OCI-LY7 (cell line): ENCODE results near the gene OR2C1.

Source experiments
- CTCF ChIP-seq: fragments of 200-600 bp; sonication (generic); conservative IDR thresholded peaks from 2 replicates; pipeline ENCODE4 v1.5.1; 2014; ENCODE audit warnings: mild to moderate bottlenecking, antibody characterized with exemption, low read length, moderate library complexity, mixed read lengths
- EZH2phosphoT487 ChIP-seq: fragments of 200-600 bp; sonication (generic); IDR thresholded peaks from 2 replicates; pipeline ENCODE4 v1.6.1; 2018; ENCODE audit warnings: low read depth, borderline replicate concordance, mild to moderate bottlenecking, mixed run types, antibody characterized with exemption, low read length, moderate library complexity, mixed read lengths

- TF ChIP-seq CTCF (no peak), EZH2phosphoT487 (no peak)
These were observed 49.6 kb upstream of the OR2C1 start for GRCh38 chr16:3306078-3306477.
